IMR-90 (cell line): ENCODE measurements around the gene SARNP. TPM values are rescaled to one million over a fixed set of nuclear protein-coding genes. Genes with fewer than 3 reads are reported as not detected.
A peak's percentile ranks its signal among the peaks of the same experiment; 100 is the strongest.

Experiments
- ATAC-seq: fragments of 200-7000 bp; cut with Tn5 transposase; 2 replicates; pipeline ENCODE4 v1.9.1; 2020; ENCODE audit warnings: low read depth, mild to moderate bottlenecking, moderate library complexity
- BruUV-seq: library from RNA; stranded (reverse); fragments of 400-500 nt; replicated peaks from 2 replicates; lab custom pipeline; 2021; lab: Mats Ljungman, UMichigan
- CTCF ChIA-PET: fragments of 300-600 bp; formaldehyde crosslinking; extraction: SDS; loops from one replicate; lab custom pipeline; 2021; ENCODE audit warnings: antibody characterized with exemption; lab: Yijun Ruan, JAX
- POLR2A ChIA-PET: fragments of 300-600 bp; sonication (Branson Sonifier 250); formaldehyde crosslinking; loops from one replicate; lab custom pipeline; 2022; ENCODE audit warnings: antibody characterized with exemption; ENCODE audit not compliant: unreplicated experiment; lab: Charles Lee
- DNase-seq: peaks from one replicate; pipeline ENCODE4 v3.0.0; 2013
- H2AFZ ChIP-seq: replicated peaks from 2 replicates; pipeline ENCODE3; 2013; ENCODE audit warnings: low read length, mild to moderate bottlenecking; ENCODE audit not compliant: poor library complexity
- H2AK5ac ChIP-seq: 2 replicates; pipeline ENCODE4 v1.6.1; 2013; ENCODE audit warnings: low read depth, low read length, inconsistent platforms
- H2AK9ac ChIP-seq: replicated peaks from 2 replicates; pipeline ENCODE3; 2013; ENCODE audit warnings: mild to moderate bottlenecking, low read depth, low read length, moderate library complexity; ENCODE audit not compliant: poor library complexity
- H2BK120ac ChIP-seq: 2 replicates; pipeline ENCODE4 v1.6.1; 2013; ENCODE audit warnings: low read depth, low read length, inconsistent platforms
- H2BK15ac ChIP-seq: 3 replicates; pipeline ENCODE4 v1.6.1; 2013; ENCODE audit warnings: low read depth, low read length, inconsistent platforms
- H2BK20ac ChIP-seq: 2 replicates; pipeline ENCODE4 v1.6.1; 2013; ENCODE audit warnings: low read depth, mild to moderate bottlenecking, inconsistent platforms, low read length, moderate library complexity
- H2BK5ac ChIP-seq: 2 replicates; pipeline ENCODE4 v1.6.1; 2013; ENCODE audit warnings: mild to moderate bottlenecking, low read depth, low read length, inconsistent platforms; ENCODE audit not compliant: poor library complexity, severe bottlenecking
- H3K14ac ChIP-seq: replicated peaks from 2 replicates; pipeline ENCODE4 v1.6.1; 2013; ENCODE audit warnings: low read depth, low read length, inconsistent platforms
- H3K18ac ChIP-seq: 2 replicates; pipeline ENCODE4 v1.6.1; 2013; ENCODE audit warnings: low read depth, low read length, control low read depth
- H3K23ac ChIP-seq: 2 replicates; pipeline ENCODE4 v1.6.1; 2013; ENCODE audit warnings: low read depth, low read length, inconsistent platforms
- H3K27ac ChIP-seq: 2 replicates; pipeline ENCODE4 v1.5.1; 2013; ENCODE audit warnings: mild to moderate bottlenecking, control low read depth, low read length; ENCODE audit not compliant: insufficient read depth
- H3K27me3 ChIP-seq: 2 replicates; pipeline ENCODE4 v1.6.1; 2013; ENCODE audit warnings: low read length; ENCODE audit not compliant: control insufficient read depth, insufficient read depth
- H3K36me3 ChIP-seq: 2 replicates; pipeline ENCODE4 v1.6.1; 2013; ENCODE audit warnings: low read length, mixed read lengths; ENCODE audit not compliant: control insufficient read depth, insufficient read depth
- H3K4ac ChIP-seq: 2 replicates; pipeline ENCODE4 v1.6.1; 2013; ENCODE audit warnings: low read depth, low read length, inconsistent platforms
- H3K4me1 ChIP-seq: 2 replicates; pipeline ENCODE4 v1.6.1; 2013; ENCODE audit warnings: low read length, mixed read lengths; ENCODE audit not compliant: control insufficient read depth, insufficient read depth
- H3K4me2 ChIP-seq: 2 replicates; pipeline ENCODE4 v1.6.1; 2013; ENCODE audit warnings: low read depth, mild to moderate bottlenecking, control low read depth, low read length, moderate library complexity
- H3K4me3 ChIP-seq: 2 replicates; pipeline ENCODE4 v1.5.1; 2013; ENCODE audit warnings: low read depth, mild to moderate bottlenecking, control low read depth, low read length, moderate library complexity; ENCODE audit not compliant: insufficient read depth
- H3K56ac ChIP-seq: 2 replicates; pipeline ENCODE4 v1.6.1; 2013; ENCODE audit warnings: low read length, inconsistent platforms; ENCODE audit not compliant: insufficient read depth; ENCODE audit errors: extremely low read depth
- H3K79me1 ChIP-seq, 2 experiments: 2 replicates each; pipeline ENCODE4 v1.6.1; 2013; ENCODE audit warnings: low read length in 2 of 2, inconsistent platforms in 1 of 2, low read depth in 1 of 2
- H3K9ac ChIP-seq: 2 replicates; pipeline ENCODE4 v1.6.1; 2013; ENCODE audit warnings: low read depth, low read length, control low read depth
- H3K9me1 ChIP-seq: 2 replicates; pipeline ENCODE4 v1.6.1; 2013; ENCODE audit warnings: low read length, inconsistent platforms; ENCODE audit not compliant: insufficient read depth
- H3K9me3 ChIP-seq: 2 replicates; pipeline ENCODE4 v1.6.1; 2013; ENCODE audit warnings: low read length; ENCODE audit not compliant: control insufficient read depth, insufficient read depth
- H4K20me1 ChIP-seq: 2 replicates; pipeline ENCODE4 v1.6.1; 2013; ENCODE audit warnings: low read length, inconsistent platforms; ENCODE audit not compliant: insufficient read depth
- H4K5ac ChIP-seq: 2 replicates; pipeline ENCODE4 v1.6.1; 2013; ENCODE audit warnings: mild to moderate bottlenecking, low read depth, low read length, control low read depth
- H4K8ac ChIP-seq, 2 experiments: 2 replicates each; pipeline ENCODE4 v1.6.1; 2013; ENCODE audit warnings: low read depth in 2 of 2, low read length in 2 of 2, control low read depth in 1 of 2, inconsistent platforms in 1 of 2
- H4K91ac ChIP-seq: 2 replicates; pipeline ENCODE4 v1.6.1; 2013; ENCODE audit warnings: low read depth, low read length, inconsistent platforms; ENCODE audit not compliant: insufficient read depth
- BHLHE40 ChIP-seq: fragments of 150-350 bp; IDR thresholded peaks from 2 replicates; pipeline ENCODE4 v1.6.1; 2016; ENCODE audit warnings: mild to moderate bottlenecking, low read depth, low read length
- CEBPB ChIP-seq: IDR thresholded peaks from 2 replicates; pipeline ENCODE4 v1.6.1; 2012; ENCODE audit warnings: low read depth, low read length, improper control_type of control experiment
- MAZ ChIP-seq: IDR thresholded peaks from 2 replicates; pipeline ENCODE4 v1.6.1; 2012; ENCODE audit warnings: low read depth, mild to moderate bottlenecking, low read length, improper control_type of control experiment, moderate library complexity, borderline replicate concordance
- MXI1 ChIP-seq: IDR thresholded peaks from 2 replicates; pipeline ENCODE4 v1.6.1; 2012; ENCODE audit warnings: low read depth, mild to moderate bottlenecking, low read length, moderate library complexity, borderline replicate concordance
- POLR2A ChIP-seq: IDR thresholded peaks from 2 replicates; pipeline ENCODE4 v1.6.1; 2012; ENCODE audit warnings: mild to moderate bottlenecking, low read depth, low read length
- RAD21 ChIP-seq: IDR thresholded peaks from 2 replicates; pipeline ENCODE4 v1.6.1; 2012; ENCODE audit warnings: low read length, improper control_type of control experiment
- RCOR1 ChIP-seq: IDR thresholded peaks from 2 replicates; pipeline ENCODE4 v1.6.1; 2012; ENCODE audit warnings: mild to moderate bottlenecking, low read length, improper control_type of control experiment; ENCODE audit not compliant: insufficient replicate concordance
- RFX5 ChIP-seq: IDR thresholded peaks from 2 replicates; pipeline ENCODE4 v1.8.0; 2012; ENCODE audit warnings: low read depth, mild to moderate bottlenecking, low read length, moderate library complexity
- SMC3 ChIP-seq: fragments of 150-350 bp; IDR thresholded peaks from 2 replicates; pipeline ENCODE4 v1.6.1; 2016; ENCODE audit warnings: low read depth, mild to moderate bottlenecking, antibody characterized with exemption, low read length, moderate library complexity
- WGBS, 2 experiments: methylation state at CpG; one replicate each; pipeline versions ENCODE4 v1.1.5 to v1.1.7; 2013; ENCODE audit warnings: missing lambda C conversion rate in 2 of 2; ENCODE audit not compliant: insufficient read length in 1 of 2; ENCODE audit errors: extremely low coverage in 2 of 2; 5-methylcytosine and 5-hydroxymethylcytosine counted together
- dilution Hi-C: fragments of 300-500 bp; cut with HindIII; formaldehyde crosslinking; loops from one replicate; pipeline ENCODE4 v1.14.3; 2018; ENCODE audit warnings: low sequenced_read_pairs; ENCODE audit not compliant: unreplicated experiment
- in situ Hi-C: fragments of 300-500 bp; cut with MboI; formaldehyde crosslinking; loops from 3 replicates; pipeline ENCODE4 v1.14.3; 2019; ENCODE audit warnings: low sequenced_read_pairs, inconsistent platforms, mixed read lengths
- intact Hi-C: fragments of 100-400 bp; cut with micrococcal nuclease; formaldehyde crosslinking; loops from 2 replicates; pipeline ENCODE4 v1.10.0; 2022
- polyA plus RNA-seq, 3 experiments: library from polyadenylated mRNA; depleted of rRNA; stranded (reverse); fragments of >200 nt; gene quantifications; 2 replicates each; pipeline ENCODE4 v1.2.3, GENCODE V29; 2012; ENCODE audit warnings: low replicate concordance in 1 of 3
- total RNA-seq: library from RNA; depleted of rRNA; stranded (reverse); fragments of >200 nt; gene quantifications from 2 replicates; pipeline ENCODE4 v1.2.3, GENCODE V29; 2012
- TF ChIP-seq, protein P1 (sequence below): conservative IDR thresholded peaks from 2 replicates; pipeline ENCODE4 v1.5.1; 2012; ENCODE audit warnings: mild to moderate bottlenecking, low read depth, low read length, improper control_type of control experiment

SARNP gene
- total and polyA plus RNA-seq, 2 of the 4 experiments (the other 2 are of a cell fraction), result 46.8 to 103 TPM

DNA sequence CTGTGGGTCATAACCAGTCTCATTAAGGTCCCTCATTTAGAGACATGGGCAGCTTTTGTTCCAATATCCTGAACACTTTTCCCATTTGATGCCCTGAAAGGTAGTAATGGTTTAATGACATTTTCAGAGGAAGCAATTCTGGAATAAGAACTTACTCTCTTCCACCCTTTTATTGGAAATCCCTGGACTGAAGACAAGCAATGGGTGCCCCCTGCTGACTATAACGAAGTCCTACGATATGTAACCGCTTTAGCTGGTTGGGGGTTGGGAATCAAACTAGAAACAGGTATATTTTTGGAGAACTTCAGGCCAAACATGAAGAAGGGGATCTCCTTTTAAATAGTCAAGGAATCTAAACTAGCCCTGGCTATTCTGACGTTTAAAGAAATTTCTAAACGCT is 20.5 kb downstream of the SARNP start:
- peak; percentile 66 for TF ChIP-seq SMC3
- no peak for TF ChIP-seq POLR2A
- TF ChIP-seq RCOR1, result no peak
- no peak for TF ChIP-seq MAZ
- no peak for TF ChIP-seq BHLHE40
- TF ChIP-seq, protein P1, sequence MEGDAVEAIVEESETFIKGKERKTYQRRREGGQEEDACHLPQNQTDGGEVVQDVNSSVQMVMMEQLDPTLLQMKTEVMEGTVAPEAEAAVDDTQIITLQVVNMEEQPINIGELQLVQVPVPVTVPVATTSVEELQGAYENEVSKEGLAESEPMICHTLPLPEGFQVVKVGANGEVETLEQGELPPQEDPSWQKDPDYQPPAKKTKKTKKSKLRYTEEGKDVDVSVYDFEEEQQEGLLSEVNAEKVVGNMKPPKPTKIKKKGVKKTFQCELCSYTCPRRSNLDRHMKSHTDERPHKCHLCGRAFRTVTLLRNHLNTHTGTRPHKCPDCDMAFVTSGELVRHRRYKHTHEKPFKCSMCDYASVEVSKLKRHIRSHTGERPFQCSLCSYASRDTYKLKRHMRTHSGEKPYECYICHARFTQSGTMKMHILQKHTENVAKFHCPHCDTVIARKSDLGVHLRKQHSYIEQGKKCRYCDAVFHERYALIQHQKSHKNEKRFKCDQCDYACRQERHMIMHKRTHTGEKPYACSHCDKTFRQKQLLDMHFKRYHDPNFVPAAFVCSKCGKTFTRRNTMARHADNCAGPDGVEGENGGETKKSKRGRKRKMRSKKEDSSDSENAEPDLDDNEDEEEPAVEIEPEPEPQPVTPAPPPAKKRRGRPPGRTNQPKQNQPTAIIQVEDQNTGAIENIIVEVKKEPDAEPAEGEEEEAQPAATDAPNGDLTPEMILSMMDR, result peak; percentile 58
- TF ChIP-seq MXI1, result no peak
- TF ChIP-seq CEBPB, result no peak
- TF ChIP-seq RAD21, result peak; percentile 63
- no peak for TF ChIP-seq RFX5
- Histone ChIP-seq H3K27me3 (no peaks in the 10 kb centered on the region), H3K27ac (no peak overlapping the region), H2BK15ac (no peak overlapping the region), H3K79me1 (peaks cover 33 to 35% of the 10 kb centered on the region in 2 experiments), H3K4me1 (no peaks in the 10 kb centered on the region; the same call in 1 of the 2 replicates), H3K4me2 (no peak overlapping the region), H4K20me1 (peaks cover 8% of the 10 kb centered on the region), H2AFZ (no peak overlapping the region), H2AK5ac (no peak overlapping the region), H3K4ac (no peak overlapping the region), H2BK20ac (no peak overlapping the region), H3K9me3 (no peaks in the 10 kb centered on the region), H4K91ac (no peak overlapping the region), H4K8ac (no peak overlapping the region), H3K56ac (no peak overlapping the region), H3K14ac (no peak overlapping the region), H2AK9ac (no peak overlapping the region), H3K36me3 (peaks cover 34% of the 10 kb centered on the region), H3K4me3 (no peak overlapping the region), H4K5ac (no peak overlapping the region), H2BK5ac (no peak overlapping the region), H3K9me1 (no peaks in the 10 kb centered on the region), H3K9ac (no peak overlapping the region), H3K18ac (no peak overlapping the region), H2BK120ac (no peak overlapping the region), H3K23ac (no peak overlapping the region)
- POLR2A ChIA-PET, result interaction anchor here (0.6 kb wide), 1 partner anchor 40 kb away, joined by 3 read pairs; no protein-coding TSS in a partner anchor
- CTCF ChIA-PET, result interaction anchor here (0.5 to 2.8 kb wide), 5 partner anchors 8 to 58 kb away, joined by 3 to 7 read pairs (median 3); partner anchors contain the start of genes ORMDL2 and SARNP
- dilution Hi-C loops, result no loop called here
- intact Hi-C loops, result loop anchor here (1.0 kb wide), 1 partner anchor 59 kb away; no protein-coding TSS in a partner anchor
- peak; percentile 76 for ATAC-seq
- DNase-seq, result peak; percentile 56
- no TSS peak for BruUV-seq
- in situ Hi-C loops, result no loop called here
- 60% methylated on average over 2 of the region's 5 CpGs; no CpG with 5 or more reads in 1 of the 2 experiments for WGBS, 2 experiments
